ENCODE data around the gene POLR3H.

GRCh38 chr22:41513391-41513790 is 30.9 kb downstream of the POLR3H start:
- no peak for TF ChIP-seq CTCF (IDR thresholded peaks at IDR 0.05; ENCODE audit: insufficient read depth, low read length)
- no peak for TF ChIP-seq POLR2AphosphoS5 (IDR thresholded peaks at IDR 0.05; ENCODE audit: low read depth)
- no peak for TF ChIP-seq REST (IDR thresholded peaks at IDR 0.05; ENCODE audit: insufficient replicate concordance, low read depth)
- no peak for TF ChIP-seq GABPA (IDR thresholded peaks at IDR 0.05; ENCODE audit: low read depth)
- TF ChIP-seq SPI1 (IDR thresholded peaks at IDR 0.05; ENCODE audit: borderline replicate concordance, low read depth) = no peak
